HG02884 (cell line): ENCODE results near the gene CLTB.

Source experiments
- ATAC-seq: cut with Tn5 transposase; IDR thresholded peaks from one replicate; pipeline ENCODE4 v1.9.1; 2021; ENCODE audit warnings: mild to moderate bottlenecking, moderate library complexity; ENCODE audit not compliant: unreplicated experiment

The CLTB gene

GRCh38 chr5:176406436-176407052, 9.8 kb downstream of the CLTB start:
- no peak for ATAC-seq

- ATAC-seq, result no peak
Measured at GRCh38 chr5:176405656-176406435, 10.5 kb downstream of the CLTB start.

- no peak for ATAC-seq
Measured at GRCh38 chr5:176401281-176402205, 14.8 kb downstream of the CLTB start.

DNA sequence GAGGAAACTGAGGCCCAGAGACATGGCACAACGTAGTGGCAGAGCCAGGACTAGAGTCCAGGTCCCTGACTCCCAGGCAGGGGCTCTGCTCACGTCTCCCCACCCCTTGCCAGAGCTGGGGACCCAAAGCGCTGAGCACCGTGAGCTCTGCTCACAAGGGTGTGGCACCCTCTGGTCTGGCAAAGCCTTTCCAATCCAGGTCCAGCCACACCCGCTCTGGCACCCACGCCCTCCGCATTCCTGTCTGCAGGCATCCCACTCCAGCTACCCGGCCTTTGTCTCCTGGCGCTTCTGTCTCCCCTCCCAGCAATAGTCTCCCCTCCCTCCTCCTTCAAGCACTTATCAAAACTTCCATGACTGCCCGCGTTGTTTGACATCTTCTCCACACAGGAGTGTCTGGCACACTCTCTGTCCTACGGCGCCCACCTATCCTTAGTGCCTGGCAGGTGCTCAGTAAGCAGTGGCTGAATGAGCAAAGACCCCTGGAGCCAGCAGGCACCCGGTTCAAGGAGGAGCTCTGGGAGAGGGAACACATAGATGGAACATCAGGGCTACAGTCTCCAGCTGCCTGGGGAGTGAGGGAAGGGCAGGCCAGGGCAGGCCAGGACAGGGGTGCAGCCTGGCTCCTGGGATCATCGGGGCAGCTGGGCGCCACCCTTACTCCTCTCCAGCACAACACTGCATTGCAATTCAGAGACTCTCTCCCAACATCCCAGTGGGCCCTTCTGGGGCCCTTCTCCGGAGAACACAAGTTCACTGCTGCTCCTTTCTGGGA, 15.8 kb downstream of the CLTB start:
- no peak for ATAC-seq

- ATAC-seq, result no peak
Measured at GRCh38 chr5:176397736-176398420, 18.5 kb downstream of the CLTB start.

- no peak for ATAC-seq
Measured at GRCh38 chr5:176396330-176396729, 20.0 kb downstream of the CLTB start.

DNA sequence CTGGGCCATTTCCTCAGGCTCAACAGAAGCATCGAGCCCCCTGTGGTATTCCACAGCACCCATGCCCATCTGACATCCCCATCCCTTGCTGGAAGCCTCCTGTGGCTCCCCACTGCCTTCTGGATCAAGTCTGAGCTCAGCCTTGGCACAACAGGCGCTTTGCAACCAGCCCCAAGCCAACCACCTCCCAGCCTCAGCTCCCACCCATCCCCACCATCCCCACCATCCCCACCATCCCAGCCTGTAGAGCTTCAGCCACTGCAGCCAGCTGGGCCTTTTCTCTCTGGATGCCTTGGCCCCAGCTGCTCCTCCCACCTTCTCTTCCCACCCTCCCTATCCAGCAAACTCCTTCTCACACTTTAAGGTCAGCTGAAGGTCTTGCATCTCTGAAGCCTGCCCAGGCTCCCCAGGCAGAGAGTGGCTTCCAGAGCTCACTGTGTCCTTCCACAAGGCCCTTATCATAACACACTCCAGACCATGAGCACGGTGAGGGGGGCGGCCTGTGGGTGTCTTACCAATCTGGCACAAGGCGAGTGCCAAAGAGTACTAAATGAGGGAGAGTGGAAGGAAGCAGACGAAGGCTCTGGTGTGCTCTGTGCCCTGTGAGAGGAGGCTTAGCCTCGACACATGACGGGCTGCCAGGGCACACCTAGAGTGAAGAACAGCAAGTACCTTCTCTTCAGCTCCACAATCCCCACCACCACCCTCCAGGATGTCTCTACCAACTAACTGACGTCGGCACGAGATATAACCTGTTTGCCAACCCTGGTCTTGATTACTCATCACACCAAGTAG, 21.3 kb downstream of the CLTB start:
- no peak for ATAC-seq

DNA sequence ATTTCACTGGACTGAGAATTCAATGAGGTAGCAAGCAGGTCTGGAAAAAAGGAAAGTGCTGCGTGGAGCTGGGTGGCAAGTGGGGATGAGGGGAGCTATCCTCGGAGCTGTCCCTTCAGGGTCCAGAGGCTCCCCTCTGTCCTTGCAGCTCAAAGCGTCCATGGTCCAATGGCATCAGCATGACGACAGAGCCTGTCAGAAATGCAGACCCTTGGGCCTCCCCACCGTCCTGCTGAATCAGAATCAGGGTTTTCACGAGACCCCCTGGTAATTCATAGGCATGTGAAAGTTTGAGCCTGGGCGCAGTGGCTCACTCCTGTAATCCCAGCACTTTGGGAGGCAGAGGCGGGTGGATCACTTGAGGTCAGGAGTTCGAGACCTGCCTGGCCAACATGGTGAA, 22.2 kb downstream of the CLTB start:
- no peak for ATAC-seq

GRCh38 chr5:176392526-176392925, 23.8 kb downstream of the CLTB start:
- ATAC-seq, result no peak

GRCh38 chr5:176391999-176392398, 24.3 kb downstream of the CLTB start:
- no peak for ATAC-seq

- ATAC-seq, result no peak
Measured at GRCh38 chr5:176391479-176391878, 24.9 kb downstream of the CLTB start.

DNA sequence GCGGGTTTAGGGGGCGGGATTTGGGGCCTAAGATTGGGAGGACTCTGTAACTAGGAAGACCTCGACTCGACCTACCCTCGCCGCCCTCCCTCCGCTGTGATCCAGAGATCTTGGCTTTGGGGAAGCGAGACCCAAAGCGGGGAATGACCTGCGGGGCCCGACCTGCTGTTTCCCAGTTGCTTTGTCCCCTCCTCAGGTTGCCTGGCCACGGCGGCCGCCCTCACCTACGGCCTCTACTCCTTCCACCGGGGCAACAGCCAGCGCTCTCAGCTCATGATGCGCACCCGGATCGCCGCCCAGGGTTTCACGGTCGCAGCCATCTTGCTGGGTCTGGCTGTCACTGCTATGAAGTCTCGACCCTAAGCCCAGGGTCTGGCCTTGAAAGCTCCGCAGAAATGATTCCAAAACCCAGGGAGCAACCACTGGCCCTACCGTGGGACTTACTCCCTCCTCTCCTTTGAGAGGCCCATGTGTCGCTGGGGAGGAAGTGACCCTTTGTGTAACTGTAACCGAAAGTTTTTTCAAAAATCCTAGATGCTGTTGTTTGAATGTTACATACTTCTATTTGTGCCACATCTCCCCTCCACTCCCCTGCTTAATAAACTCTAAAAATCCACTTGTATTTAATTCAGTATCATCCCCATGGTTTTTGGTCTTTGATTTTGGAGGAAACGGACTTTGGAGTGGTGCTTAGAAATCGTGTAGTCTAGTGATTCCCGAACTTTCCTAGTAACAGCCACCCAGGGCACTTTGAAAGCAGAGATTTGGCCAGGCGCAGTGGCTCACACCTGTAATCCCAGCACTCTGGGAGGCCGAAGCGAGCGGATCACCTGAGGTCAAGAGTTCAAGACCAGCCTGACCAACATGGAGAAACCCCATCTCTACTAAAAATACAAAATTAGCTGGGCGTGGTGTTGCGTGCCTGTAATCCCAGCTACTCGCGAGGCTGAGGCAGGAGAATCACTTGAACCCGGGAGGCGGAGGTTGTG, 26.9 kb downstream of the CLTB start:
- peak; percentile 32 for ATAC-seq

DNA sequence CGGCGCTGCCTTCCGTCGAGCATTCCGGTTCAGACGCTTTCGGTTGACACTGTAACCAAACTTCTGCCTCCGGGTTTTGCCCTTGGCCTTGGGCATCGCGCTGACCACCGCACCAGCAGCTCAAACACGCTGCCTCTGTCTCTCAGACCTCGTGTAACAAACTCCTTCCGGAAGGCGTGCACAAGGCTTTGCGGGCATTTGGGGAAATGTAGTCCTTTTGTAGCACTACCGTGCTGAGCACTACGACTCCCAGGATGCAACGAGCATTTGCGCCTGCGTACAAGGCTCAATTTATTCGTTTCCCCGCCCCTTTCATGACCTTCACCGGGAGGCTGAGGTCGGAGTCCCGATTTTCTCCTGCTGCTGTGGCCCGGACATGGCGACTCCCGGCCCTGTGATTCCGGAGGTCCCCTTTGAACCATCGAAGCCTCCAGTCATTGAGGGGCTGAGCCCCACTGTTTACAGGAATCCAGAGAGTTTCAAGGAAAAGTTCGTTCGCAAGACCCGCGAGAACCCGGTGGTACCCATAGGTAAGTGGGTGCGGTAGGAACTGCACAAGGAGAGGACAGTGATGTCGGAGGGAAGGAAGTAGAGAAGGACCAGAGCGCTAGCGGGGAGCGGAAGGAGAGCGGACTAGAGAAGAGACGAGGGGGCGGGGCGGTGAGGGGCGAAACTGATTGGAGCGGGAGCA, 27.8 kb downstream of the CLTB start, which contains the start of the genes HIGD2A and NOP16:
Gene HIGD2A (plus strand): TSS at position 308 of the 691 bp plus-strand sequence. CDS start 69 bp downstream, at position 377.
Gene NOP16 (minus strand): TSS at position 155 of the 691 bp plus-strand sequence. CDS start 59 bp downstream, at position 96.
- ATAC-seq, result peak; percentile 85

GRCh38 chr5:176388003-176388443, 28.3 kb downstream of the CLTB start:
- ATAC-seq, result no peak

DNA sequence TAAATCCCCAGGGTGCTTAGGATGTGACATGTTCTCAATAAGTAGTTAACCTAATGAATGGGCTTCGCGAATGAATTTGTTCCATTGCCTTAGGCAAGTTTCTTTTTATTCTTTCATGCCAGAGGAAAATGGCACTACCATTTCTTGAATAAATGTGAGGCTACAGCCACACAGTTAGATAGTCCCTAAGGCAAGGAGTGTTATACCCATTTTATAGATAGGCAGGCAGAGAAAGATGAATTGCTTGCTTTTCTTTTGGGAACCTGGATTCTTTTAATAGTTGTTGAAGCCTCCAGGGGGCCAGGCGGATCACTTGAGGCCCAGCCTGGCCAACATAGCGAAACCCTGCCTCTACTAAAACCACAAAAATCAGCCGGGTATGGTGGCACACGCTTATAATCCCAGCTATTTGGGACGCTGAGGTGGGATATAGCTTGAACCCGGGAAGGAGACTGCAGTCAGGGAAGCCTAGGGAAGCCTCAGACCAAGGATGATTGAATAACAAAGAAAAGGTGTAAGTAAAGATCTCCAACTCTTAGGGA, 28.9 kb downstream of the CLTB start:
- no peak for ATAC-seq

- ATAC-seq, result no peak
Measured at GRCh38 chr5:176386491-176386890, 29.8 kb downstream of the CLTB start.

DNA sequence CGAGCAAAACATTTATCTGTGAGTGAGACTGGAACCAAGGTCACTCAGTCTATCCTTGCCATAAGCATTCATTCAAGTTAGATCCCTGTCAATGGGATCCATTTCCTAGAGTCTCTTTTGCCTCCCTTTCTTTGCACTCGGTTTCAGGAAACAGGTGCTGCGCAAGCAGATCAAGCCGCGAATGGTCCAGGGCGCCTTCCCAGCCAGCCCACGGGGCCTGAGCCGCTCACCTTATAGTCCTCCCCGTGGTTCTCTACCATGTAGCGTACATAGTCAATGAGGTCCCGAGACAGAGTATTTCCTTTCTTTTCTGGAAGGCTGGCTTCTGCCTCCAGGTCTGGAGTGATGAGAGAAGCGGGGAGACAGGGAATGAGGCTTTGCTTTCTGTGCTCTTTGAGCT, 31.3 kb downstream of the CLTB start:
- no peak for ATAC-seq
